CD4-positive, CD25-positive, alpha-beta regulatory T cell (primary cell): Measurements from ENCODE around the gene RPL9. TPM values are rescaled to one million over a fixed set of nuclear protein-coding genes. Genes with fewer than 3 reads are reported as not detected.

ENCODE experiments used
- ATAC-seq, 2 donors: fragments of 150-1000 bp; cut with Tn5 transposase; one replicate each; pipeline ENCODE4 v1.10.0; 2021; ENCODE audit warnings: low read depth in 2 of 2, moderate number of reproducible peaks in 2 of 2, moderate library complexity in 1 of 2
- DNase-seq, 3 donors: peaks; one replicate each; pipeline versions ENCODE4 v3.0.0 to v3.0.0-alpha.2; 2012 to 2022; ENCODE audit warnings: mixed read lengths in 1 of 3
- H3K27ac ChIP-seq: one replicate; pipeline ENCODE4 v1.7.0; 2013; ENCODE audit warnings: mild to moderate bottlenecking, low read length; ENCODE audit not compliant: insufficient read depth, poor library complexity, severe bottlenecking
- H3K27me3 ChIP-seq: one replicate; pipeline ENCODE4 v1.7.0; 2013; ENCODE audit warnings: low read length; ENCODE audit not compliant: control insufficient read depth, insufficient read depth
- H3K36me3 ChIP-seq: one replicate; pipeline ENCODE4 v1.7.0; 2013; ENCODE audit warnings: mild to moderate bottlenecking, low read length, moderate library complexity; ENCODE audit not compliant: control insufficient read depth, insufficient read depth
- H3K4me1 ChIP-seq: 2 replicates; pipeline ENCODE4 v1.7.0; 2013; ENCODE audit warnings: mild to moderate bottlenecking, low read length; ENCODE audit not compliant: insufficient read depth, control insufficient read depth, poor library complexity, severe bottlenecking
- H3K4me3 ChIP-seq: one replicate; pipeline ENCODE4 v1.7.0; 2013; ENCODE audit warnings: low read depth, mild to moderate bottlenecking, low read length, moderate library complexity
- H3K9me3 ChIP-seq, 2 experiments: 1 replicate in 1 of 2; 2 replicates in 1 of 2; pipeline ENCODE4 v1.7.0; 2013; ENCODE audit warnings: low read length in 2 of 2, mild to moderate bottlenecking in 1 of 2, moderate library complexity in 1 of 2; ENCODE audit not compliant: control insufficient read depth in 2 of 2
- H3K27ac Mint-ChIP-seq, 3 donors: one replicate each; pipeline ENCODE4 v1.8.0; 2020 to 2022; ENCODE audit warnings: mild to moderate bottlenecking in 3 of 3, mixed read lengths in 3 of 3, moderate library complexity in 2 of 3
- H3K27me3 Mint-ChIP-seq: one replicate; pipeline ENCODE4 v1.8.0; 2022; ENCODE audit warnings: mild to moderate bottlenecking, mixed read lengths
- H3K36me3 Mint-ChIP-seq: one replicate; pipeline ENCODE4 v1.8.0; 2020; ENCODE audit warnings: mixed read lengths
- H3K4me1 Mint-ChIP-seq, 4 donors: one replicate each; pipeline ENCODE4 v1.8.0; 2020 to 2022; ENCODE audit warnings: mixed read lengths in 4 of 4, mild to moderate bottlenecking in 1 of 4
- H3K4me3 Mint-ChIP-seq, 4 donors: one replicate each; pipeline ENCODE4 v1.8.0; 2020 to 2022; ENCODE audit warnings: mild to moderate bottlenecking in 4 of 4, mixed read lengths in 4 of 4, moderate library complexity in 3 of 4
- H3K9me3 Mint-ChIP-seq, 7 donors: one replicate each; pipeline ENCODE4 v1.8.0; 2020 to 2022; ENCODE audit warnings: mixed read lengths in 7 of 7, mild to moderate bottlenecking in 3 of 7, moderate library complexity in 2 of 7
- polyA plus RNA-seq, 4 donors: library from polyadenylated mRNA; unstranded; fragments of 300-500 nt; fragmentation: Illumina TruSeq; gene quantifications; one replicate each; pipeline ENCODE4 v1.2.3, GENCODE V29; 2021
- total RNA-seq: library from RNA; stranded (reverse); gene quantifications from one replicate; pipeline ENCODE4 v1.2.3, GENCODE V29; 2022

Gene RPL9
- total and polyA plus RNA-seq, 5 donors from 2014 or later = 1,739 to 2,644 (median 1,902) TPM

DNA sequence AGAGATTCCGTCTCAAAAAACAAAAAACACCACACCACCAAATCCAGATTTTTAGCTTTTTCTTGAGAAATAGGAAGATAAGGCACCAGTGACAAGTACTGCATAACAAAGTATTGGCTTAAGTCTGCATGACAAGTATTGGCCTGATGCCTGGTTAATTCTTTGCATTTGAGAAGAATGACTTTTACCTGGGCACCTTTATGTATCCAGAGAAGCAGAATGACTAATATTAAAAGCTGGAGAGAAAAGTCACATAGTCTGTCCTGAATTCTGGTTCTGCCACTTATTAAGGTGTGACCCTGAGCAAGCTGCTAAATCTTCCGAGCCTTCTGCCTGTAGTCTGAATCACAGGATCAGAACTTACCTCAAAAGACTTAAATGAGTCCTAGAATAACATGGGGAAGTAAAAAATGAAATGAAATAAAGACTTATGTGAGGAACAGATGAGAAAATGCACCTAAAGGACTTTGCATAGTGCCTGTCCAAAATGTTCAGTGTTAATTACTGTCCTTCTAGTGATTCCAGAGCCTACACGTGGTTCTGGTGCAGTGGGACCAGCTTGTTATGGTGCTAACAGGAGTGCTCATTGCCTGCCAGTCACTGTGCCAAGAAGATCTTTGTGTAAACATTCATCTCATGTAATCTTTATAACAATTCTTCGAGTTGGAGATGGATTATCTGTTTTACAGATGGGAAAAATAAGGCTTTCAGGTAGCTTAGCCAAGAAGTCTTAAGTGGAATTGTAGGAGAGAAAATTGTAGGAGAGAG, 36.9 kb upstream of the RPL9 start:
- ATAC-seq (no peak), DNase-seq (no peak)
- Histone ChIP-seq H3K4me3 (no peak overlapping the region), H3K4me1 (no peaks in the 10 kb centered on the region), H3K27ac (no peak overlapping the region), H3K36me3 (peaks cover 4% of the 10 kb centered on the region), H3K9me3 (no peaks in the 10 kb centered on the region), H3K27me3 (no peaks in the 10 kb centered on the region)
- Mint-ChIP-seq H3K36me3 (peaks cover 8% of the 10 kb centered on the region), H3K27me3 (no peaks in the 10 kb centered on the region), H3K27ac (no peak overlapping the region), H3K4me3 (no peak overlapping the region), H3K4me1 (no peaks in the 10 kb centered on the region), H3K9me3 (no peaks in the 10 kb centered on the region)

DNA sequence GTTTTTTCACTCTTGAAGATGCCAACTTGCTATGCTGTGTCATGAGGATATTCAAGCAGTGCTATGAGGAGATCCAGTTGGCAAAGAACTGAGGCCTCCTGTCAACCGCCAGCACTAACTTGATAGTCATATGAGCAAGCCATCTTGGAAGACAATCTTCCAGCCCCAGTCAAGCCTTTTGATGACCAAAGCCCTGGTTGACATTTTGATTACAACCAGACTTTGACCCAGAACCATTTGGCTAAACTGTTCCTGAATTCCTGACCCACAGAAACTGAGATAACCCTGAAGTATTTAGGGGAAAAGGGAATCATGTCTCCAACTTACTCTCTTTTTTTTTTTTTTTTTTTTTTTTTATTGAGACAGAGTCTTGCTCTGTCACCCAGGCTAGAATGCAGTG, 35.6 kb upstream of the RPL9 start:
- H3K9me3 Mint-ChIP-seq = no peaks in the 10 kb centered on the region
- H3K4me3 Mint-ChIP-seq = no peak overlapping the region
- Histone ChIP-seq H3K27me3 (no peaks in the 10 kb centered on the region), H3K36me3 (no peaks in the 10 kb centered on the region), H3K4me3 (no peak overlapping the region), H3K4me1 (no peaks in the 10 kb centered on the region), H3K27ac (no peak overlapping the region), H3K9me3 (no peaks in the 10 kb centered on the region)
- H3K27ac Mint-ChIP-seq = no peak overlapping the region
- H3K27me3 Mint-ChIP-seq = no peaks in the 10 kb centered on the region
- DNase-seq = no peak
- no peak for ATAC-seq
- H3K36me3 Mint-ChIP-seq = peaks cover 3% of the 10 kb centered on the region
- no peaks in the 10 kb centered on the region for H3K4me1 Mint-ChIP-seq

- Mint-ChIP-seq H3K27me3 (no peaks in the 10 kb centered on the region), H3K4me1 (no peaks in the 10 kb centered on the region), H3K9me3 (no peaks in the 10 kb centered on the region), H3K27ac (no peak overlapping the region), H3K36me3 (no peaks in the 10 kb centered on the region), H3K4me3 (no peak overlapping the region)
- no peaks in the 10 kb centered on the region for H3K27me3 ChIP-seq
- no peaks in the 10 kb centered on the region for H3K4me1 ChIP-seq
- no peak overlapping the region for H3K27ac ChIP-seq
- ATAC-seq (no peak), DNase-seq (no peak)
- H3K9me3 ChIP-seq = no peaks in the 10 kb centered on the region
- no peak overlapping the region for H3K4me3 ChIP-seq
- no peaks in the 10 kb centered on the region for H3K36me3 ChIP-seq
Observed at GRCh38 chr4:39490322-39490721, 31.6 kb upstream of the RPL9 start.

GRCh38 chr4:39486221-39486804, 27.6 kb upstream of the RPL9 start:
- Mint-ChIP-seq H3K36me3 (peaks cover 4% of the 10 kb centered on the region), H3K4me3 (no peak overlapping the region), H3K4me1 (no peaks in the 10 kb centered on the region), H3K27ac (peak overlapping the region in 1 of 3 donors; percentile 21), H3K9me3 (peaks cover 0 to 3% (median 0%) of the 10 kb centered on the region in 7 donors), H3K27me3 (peaks cover 4% of the 10 kb centered on the region)
- ATAC-seq = no peak
- H3K4me1 ChIP-seq = no peaks in the 10 kb centered on the region
- H3K27ac ChIP-seq = no peak overlapping the region
- no peak overlapping the region for H3K4me3 ChIP-seq
- H3K27me3 ChIP-seq = no peaks in the 10 kb centered on the region
- no peaks in the 10 kb centered on the region for H3K9me3 ChIP-seq
- no peak for DNase-seq
- H3K36me3 ChIP-seq = no peaks in the 10 kb centered on the region

DNA sequence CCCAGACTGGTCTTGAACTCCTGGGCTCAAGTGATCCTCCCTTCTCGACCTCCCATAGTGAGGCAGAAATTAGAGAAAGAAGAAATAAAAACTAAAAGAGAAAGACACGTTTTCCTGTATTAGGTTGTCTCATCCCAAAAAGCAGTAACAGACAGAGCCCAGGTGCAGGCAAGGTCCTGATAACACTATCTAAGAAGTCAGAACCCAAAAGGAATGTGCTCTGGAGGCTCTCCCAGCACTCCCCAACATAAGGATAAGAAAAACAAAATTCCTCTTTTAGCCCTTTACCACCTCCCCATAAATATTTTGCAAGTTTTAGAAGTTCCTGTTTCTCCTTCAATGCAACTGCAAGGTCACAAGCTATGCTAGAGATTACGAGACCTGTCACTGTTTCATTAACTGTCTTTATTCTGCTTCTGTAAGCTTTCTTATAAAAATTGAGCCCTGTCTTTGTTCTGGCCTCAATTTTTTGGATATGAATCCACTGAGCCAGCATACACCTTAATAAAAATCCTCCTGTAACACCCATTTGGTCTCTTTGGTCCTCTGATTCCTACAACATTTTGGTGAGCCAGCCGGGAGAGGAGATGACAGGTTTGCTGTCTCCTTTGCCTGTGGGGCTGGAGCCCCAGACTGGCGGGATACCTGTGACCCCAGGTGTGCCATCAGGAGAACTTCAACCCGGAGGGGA, 26.0 kb upstream of the RPL9 start:
- DNase-seq (no peak), ATAC-seq (no peak)
- no peak overlapping the region for H3K27ac ChIP-seq
- H3K4me3 Mint-ChIP-seq = no peak overlapping the region
- H3K4me1 Mint-ChIP-seq = no peaks in the 10 kb centered on the region
- no peaks in the 10 kb centered on the region for H3K36me3 ChIP-seq
- no peaks in the 10 kb centered on the region for H3K4me1 ChIP-seq
- peaks cover 4% of the 10 kb centered on the region for H3K27me3 Mint-ChIP-seq
- H3K4me3 ChIP-seq = no peak overlapping the region
- no peaks in the 10 kb centered on the region for H3K9me3 ChIP-seq
- no peak overlapping the region for H3K27ac Mint-ChIP-seq
- H3K9me3 Mint-ChIP-seq = peaks cover 0 to 3% (median 0%) of the 10 kb centered on the region in 7 donors
- no peaks in the 10 kb centered on the region for H3K27me3 ChIP-seq
- peaks cover 10% of the 10 kb centered on the region for H3K36me3 Mint-ChIP-seq

DNA sequence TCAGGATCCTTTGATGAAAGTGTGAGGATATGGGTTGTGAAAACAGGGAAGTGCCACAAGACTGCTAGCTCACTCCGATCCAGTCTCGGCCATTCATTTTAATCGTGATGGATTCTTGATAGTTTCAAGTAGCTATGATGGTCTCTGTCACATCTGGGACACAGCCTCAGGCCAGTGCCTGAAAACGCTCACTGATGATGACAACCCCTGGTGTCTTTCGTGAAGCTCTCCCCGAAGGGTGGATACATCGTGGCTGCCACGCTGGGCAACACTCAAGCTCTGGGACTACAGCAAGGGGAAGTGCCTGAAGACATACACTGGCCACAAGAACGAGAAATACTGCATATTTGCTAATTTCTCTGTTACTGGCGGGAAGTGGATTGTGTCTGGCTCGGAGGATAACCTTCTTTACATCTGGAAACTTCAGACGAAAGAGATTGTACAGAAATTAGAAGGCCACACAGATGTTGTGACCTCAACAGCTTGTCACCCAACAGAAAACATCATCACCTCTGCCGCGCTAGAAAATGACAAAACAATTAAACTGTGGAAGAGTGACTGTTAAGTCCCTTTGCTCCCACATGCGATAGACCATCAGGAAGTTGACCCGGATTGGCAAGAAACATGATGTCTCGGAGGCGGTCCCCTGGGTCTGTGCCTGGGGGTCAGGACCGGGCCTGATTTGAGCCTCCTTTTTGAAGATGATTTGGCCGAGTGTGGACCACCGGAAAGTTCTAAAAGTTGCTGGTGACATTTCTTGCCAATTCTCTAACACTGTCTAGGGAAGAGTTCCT, 22.4 kb upstream of the RPL9 start:
- ATAC-seq = no peak

DNA sequence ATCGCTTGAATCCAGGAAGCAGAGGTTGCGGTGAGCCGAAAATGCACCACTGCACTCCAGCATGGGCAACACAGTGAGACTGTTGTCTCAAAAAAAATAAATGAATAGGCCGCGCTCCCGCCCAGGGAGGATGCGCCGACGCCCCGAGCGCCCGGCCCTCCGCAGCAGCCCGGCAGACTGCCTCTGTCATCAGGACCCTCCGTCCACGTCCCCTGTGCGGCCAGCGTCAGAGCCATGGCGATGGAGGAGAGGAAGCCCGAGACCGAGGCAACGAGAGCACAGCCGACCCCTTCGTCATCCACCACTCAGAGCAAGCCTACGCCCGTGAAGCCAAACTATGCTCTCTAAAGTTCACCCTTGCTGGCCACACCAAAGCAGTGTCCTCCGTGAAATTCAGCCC, 21.5 kb upstream of the RPL9 start:
- H3K27me3 ChIP-seq = no peaks in the 10 kb centered on the region
- no peak for DNase-seq
- peaks cover 0 to 3% (median 0%) of the 10 kb centered on the region in 7 donors for H3K9me3 Mint-ChIP-seq
- H3K4me1 Mint-ChIP-seq = no peaks in the 10 kb centered on the region
- peaks cover 9% of the 10 kb centered on the region for H3K36me3 ChIP-seq
- peaks cover 4% of the 10 kb centered on the region for H3K27me3 Mint-ChIP-seq
- H3K27ac Mint-ChIP-seq = no peak overlapping the region
- no peak overlapping the region for H3K27ac ChIP-seq
- no peak overlapping the region for H3K4me3 Mint-ChIP-seq
- H3K4me3 ChIP-seq = no peak overlapping the region
- no peaks in the 10 kb centered on the region for H3K9me3 ChIP-seq
- peaks cover 18% of the 10 kb centered on the region for H3K36me3 Mint-ChIP-seq
- ATAC-seq = no peak
- H3K4me1 ChIP-seq = no peaks in the 10 kb centered on the region

More for the DNA sequence above, 22.4 kb upstream of the RPL9 start:
- no peak for DNase-seq
- H3K27ac Mint-ChIP-seq = no peak overlapping the region
- Histone ChIP-seq H3K4me3 (no peak overlapping the region), H3K27me3 (no peaks in the 10 kb centered on the region), H3K27ac (no peak overlapping the region), H3K9me3 (no peaks in the 10 kb centered on the region), H3K36me3 (peaks cover 9% of the 10 kb centered on the region), H3K4me1 (no peaks in the 10 kb centered on the region)
- peaks cover 0 to 3% (median 0%) of the 10 kb centered on the region in 7 donors for H3K9me3 Mint-ChIP-seq
- no peak overlapping the region for H3K4me3 Mint-ChIP-seq
- H3K36me3 Mint-ChIP-seq = peaks cover 16% of the 10 kb centered on the region
- H3K27me3 Mint-ChIP-seq = peaks cover 4% of the 10 kb centered on the region
- H3K4me1 Mint-ChIP-seq = no peaks in the 10 kb centered on the region
